HG03354 (cell line): Measurements from ENCODE around the gene WDR86.

ENCODE experiments used
- ATAC-seq: cut with Tn5 transposase; IDR thresholded peaks from one replicate; pipeline ENCODE4 v1.9.1; 2021; ENCODE audit warnings: mild to moderate bottlenecking; ENCODE audit not compliant: unreplicated experiment, poor library complexity, severe bottlenecking

Gene WDR86

DNA sequence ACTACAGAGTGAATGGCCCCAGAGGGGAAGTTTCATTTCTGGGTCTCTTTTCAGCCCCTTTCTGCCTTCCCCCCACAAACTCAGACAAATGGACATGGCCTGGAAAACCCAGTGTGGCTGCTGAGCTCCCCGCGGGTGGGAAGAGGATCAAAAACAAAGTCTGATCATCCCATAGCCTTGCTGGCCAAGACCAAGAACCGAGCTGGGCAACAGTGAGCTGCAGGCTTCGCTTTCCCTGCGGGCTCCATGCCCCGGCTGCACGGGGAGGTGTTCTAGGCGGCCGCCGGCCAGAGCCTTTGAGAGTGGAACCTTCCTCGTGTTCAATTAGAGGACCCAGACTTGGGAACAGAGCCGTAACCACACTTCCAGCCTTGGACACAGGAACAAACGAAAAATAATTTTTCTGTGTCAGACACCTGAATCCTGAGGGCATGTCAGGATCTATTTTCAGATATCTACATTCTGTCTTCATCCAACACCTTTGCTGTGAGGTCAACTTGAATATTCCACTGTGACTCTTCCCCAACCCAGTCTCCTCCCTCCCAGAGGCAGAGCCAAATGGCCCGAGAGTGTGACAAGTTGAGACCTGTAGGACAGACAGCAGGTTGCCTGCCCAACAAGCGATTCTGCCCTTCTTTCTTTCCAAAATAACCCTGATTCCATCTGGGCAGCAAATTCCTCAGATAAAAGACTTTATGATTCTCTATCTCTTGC, 26.0 kb downstream of the WDR86 start:
- no peak for ATAC-seq

DNA sequence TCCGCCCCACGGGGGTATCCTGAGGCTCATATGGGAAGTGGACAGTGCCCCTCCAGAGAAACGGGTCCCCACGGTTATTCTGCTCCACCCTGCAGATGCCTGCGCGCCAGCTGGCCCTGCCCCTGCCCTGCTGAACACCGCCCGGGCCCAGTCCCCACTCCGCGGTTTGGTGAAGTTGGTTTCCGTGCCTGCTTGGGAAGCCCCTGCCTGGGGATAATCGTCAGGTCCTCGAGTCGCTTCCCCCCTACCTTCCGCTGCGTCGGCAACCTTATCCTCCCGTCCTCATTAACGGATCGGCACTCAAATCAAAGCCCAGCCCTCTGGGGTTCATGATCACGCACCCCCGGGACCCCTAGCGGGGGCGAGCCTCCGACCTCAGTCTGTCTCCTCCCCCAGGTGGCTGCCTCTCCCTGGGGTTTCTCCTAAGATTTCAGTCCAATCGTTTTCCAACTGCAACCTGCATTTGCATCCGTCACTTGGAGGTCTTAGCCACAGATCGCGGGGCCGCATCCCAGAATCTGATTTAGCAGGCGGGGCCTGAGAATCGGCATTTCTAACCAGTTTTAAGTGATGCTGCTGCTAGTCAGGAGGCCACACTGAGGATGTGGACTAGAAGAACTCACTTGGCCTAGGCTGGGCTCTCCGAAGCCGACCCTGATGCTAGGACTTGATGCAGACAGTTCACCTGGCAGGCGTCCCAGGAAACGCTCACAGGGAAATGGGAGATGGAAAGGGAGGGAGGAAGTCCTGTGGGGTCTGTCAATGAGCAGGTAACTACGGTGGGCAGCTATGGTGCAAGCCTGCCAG, 27.6 kb downstream of the WDR86 start:
- ATAC-seq: no peak

DNA sequence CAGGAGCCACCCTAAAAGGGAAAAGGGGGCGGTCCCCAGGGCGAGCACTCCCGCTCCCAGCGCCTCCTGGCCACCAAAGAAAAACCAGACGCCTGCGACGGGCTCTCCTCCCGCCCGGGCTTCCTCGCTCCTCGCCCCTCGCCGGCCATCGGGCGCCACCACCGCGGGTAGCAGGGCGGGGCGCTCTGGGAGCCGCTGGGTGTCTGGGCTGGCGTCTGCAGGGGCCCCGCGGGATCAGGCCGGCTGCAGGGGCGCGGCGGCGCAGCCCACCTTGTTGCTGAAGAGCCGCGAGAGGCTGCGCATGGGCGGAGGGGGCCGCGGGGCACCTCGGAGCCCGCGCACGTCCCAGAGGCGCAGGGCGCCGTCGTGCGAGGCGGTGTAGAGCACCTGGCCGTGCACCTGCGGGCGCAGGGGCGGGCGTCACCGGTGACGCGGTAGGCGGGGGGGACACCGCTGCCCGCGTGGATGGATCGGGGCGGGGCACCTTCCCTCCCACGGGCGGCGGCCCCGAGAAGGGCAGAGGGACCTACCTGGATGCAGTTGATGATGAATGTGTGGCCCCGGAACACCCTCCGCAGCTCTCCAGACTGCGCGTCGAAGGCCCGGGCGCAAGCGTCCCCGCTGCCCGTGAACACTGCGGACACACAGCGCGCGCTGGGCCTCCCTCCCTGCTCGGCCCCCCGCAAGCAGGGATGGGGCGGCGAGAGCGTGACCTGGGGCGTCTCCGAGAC, 28.3 kb downstream of the WDR86 start:
- no peak for ATAC-seq

DNA sequence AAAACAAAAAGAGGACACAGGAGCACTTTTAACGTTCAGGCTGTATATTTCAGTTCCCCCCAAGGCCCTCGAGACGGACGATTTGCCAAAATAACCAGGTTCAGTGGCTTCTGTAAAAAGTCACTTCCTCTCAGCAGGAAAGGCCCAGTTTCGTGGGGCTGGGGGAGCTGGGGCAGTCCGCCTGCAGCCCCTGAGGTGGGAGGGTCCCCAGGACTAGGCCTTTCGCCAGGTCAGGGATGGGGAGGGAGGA, 28.8 kb downstream of the WDR86 start:
- ATAC-seq: no peak

DNA sequence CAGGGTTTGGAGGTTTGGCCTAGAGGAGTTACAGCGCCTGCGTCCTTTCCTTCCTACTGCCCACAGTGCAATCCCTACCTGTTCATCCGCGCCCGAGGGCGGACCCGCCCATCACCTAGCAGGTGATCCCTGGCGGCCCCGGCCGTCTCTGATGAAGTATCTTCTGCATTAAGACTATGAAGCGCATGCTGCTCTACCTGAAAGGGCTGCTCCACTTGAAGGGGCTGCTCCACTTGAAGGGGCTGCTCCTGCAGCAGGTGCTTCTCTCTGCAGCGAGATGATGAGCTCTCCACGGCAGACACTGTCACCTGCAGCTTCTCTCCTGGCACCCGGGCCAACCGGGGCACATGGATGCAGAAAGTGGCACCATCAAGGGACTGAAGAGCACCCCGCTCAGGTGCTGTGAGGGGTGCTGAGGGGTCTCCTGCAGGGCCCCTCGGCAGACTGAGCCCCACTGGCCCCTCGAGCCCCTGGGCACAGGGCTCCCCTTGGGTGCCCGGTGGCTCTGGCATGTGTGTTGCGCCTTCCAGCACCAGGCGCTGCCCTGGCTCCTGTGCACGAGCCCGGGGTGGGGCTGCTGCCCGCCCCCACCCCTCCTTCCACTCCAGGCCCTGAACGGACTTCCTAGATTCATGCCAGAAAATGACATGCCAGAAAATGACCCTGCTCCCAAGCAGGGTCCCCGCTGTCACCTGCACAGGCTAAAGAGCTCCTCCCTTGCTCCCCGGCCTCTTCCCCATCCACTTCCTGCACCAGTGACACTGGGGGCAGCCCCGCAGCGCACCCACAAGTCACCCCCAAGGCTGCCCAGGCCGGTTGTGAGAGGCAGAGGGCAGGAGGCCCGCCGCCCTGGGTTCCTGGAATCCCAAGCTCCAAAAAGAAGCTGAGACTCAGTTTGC, 29.4 kb downstream of the WDR86 start:
- ATAC-seq: no peak

DNA sequence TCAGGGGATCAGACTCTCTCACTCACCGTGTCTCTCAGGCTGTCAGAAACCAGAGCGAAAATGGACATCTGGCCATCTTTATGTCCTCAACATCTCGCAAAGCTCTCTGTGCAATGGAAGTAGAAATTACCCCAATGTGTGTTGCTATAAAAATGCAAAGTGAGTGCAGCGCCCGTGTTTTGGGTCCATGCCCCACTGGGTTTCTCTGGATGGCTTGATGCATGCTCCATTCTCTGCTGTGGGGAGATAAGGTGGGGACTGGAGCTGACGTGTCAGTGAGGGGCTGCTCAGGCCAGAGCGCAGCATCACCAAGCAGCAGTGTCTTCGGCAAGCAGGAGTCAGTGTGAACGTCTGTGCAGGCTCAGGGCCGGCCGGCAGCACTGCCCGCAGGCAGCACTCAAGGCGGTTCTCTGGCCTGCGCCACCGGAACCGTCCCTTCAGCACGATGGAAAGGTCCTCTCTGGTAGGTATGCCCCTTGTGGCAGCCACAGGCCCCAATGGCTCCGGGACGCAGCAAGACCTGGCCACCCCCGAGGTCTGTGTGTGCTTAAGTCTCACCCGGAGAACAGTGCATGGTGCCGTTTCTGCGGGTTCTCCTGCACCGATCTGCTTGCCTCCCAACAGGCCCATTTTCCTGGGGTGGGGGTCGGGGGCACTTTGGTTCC, 30.2 kb downstream of the WDR86 start:
- ATAC-seq: no peak

DNA sequence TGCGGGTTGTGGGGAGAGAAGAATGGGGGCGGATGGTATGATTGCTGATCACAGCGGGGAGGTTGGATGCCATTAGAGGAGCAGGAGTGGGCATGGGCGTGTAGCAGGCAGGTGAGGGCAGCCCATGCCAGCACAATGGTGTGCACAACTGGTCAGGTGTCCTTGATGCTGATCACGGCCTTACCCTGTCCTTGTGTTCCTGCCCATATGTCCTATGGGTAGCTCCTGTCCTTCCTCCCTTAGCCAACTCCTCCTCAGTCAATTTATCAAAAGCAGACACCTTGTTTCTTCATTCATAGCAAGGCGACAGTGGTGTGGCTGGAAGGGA, 30.7 kb downstream of the WDR86 start:
- ATAC-seq: no peak

DNA sequence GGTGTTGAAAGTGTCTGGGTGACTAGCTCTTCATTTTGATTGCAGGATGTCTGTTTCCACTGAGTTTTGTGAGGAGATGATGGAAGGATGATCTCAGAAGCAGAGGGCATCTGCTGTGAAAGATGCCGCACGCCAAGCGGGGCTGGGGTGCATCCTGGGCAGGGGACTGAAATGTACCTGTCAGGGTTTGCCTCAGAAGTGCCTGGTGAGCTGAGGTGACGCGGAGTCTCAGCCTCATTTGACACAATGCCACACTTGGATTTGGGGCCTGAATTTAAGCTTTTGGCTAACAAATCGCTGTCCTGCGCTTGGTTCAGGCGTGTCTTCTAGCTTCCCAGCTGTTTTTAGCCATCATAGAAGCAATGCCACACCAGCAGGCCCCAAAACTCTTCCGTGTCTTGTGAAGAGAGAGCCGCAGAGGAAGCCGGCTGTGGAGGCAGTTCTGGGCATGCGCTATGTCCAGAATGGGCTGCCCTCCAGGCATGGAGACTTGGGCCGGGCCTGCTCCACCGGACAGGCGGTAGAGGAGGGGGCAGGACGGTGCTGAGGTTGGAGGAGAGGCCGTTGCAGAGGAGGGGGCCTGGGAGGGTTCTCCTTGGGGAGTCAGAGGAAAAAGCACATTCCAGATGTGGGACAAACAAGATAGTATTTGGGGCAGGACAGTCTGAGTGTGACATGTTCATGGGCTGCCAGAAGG, 31.2 kb downstream of the WDR86 start:
- no peak for ATAC-seq

DNA sequence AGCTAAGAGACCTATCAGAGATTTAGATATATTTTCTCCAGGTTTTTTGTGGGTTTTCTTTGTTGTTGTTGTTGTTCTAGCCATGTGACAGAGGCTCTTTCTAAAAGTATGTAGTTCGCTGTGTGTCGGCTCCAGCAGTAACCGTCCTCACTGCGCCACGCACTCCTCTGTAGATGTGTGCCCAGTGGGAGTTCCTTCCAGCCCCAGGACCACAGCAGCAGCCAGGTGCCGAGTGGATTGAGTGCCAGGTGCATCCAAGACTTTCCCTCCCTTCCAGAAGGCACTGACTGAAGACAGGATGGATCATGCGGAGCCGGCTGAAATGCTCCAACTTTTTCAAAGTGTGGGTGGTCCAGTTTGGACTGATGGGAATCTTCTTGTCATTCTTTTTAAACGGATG, 31.8 kb downstream of the WDR86 start:
- ATAC-seq: no peak

DNA sequence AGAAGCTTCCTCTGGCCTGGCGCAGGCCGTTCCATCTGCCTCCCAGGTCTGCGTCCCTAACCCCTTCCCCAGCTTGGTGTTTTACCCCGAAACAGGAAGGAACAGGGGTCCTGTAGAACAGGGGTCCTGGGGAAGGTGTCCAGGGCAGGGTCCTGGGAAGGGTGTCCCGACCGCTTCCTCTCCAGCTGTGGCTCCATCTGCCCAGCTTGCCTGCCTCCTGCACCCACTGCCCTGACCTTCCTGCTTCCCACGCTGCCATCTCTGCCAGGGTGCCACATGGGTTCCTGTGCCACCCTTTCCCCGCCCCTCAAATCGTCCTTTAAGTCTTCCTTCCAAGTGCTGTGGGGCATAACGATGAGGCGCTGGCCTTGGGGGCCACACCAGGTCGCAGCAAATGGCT, 32.4 kb downstream of the WDR86 start:
- ATAC-seq: no peak

DNA sequence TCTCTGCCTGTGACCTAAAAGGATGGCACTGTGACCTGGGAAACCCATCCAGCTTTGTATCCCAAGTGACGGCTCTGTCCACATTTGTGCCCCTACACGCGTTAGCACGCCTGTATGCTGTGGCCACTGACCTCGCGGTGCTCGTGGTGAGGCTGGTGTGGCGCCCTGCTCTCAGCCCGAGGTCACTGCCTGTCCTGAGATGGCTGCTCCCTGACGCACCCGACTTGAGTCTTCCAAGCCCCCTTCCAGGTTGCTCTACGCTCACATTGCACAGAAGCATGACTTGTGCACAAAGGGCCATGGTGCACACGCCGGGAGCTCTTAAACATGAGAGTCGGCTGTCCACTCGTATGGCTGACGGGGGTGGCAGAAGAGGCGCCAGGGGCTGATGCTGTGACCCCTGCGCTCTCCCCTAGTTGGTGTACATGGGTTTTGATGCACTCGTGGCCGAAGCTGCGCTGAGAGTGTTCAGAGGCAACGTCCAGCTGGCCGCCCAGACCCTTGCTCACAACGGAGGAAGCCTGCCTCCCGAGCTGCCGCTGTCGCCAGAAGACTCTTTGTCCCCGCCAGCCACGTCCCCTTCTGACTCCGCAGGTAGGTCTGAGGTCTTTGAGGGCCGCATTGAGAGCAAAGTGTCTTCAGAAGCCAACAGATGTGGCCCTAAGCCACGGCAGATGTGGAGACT, 33.5 kb downstream of the WDR86 start:
- no peak for ATAC-seq

DNA sequence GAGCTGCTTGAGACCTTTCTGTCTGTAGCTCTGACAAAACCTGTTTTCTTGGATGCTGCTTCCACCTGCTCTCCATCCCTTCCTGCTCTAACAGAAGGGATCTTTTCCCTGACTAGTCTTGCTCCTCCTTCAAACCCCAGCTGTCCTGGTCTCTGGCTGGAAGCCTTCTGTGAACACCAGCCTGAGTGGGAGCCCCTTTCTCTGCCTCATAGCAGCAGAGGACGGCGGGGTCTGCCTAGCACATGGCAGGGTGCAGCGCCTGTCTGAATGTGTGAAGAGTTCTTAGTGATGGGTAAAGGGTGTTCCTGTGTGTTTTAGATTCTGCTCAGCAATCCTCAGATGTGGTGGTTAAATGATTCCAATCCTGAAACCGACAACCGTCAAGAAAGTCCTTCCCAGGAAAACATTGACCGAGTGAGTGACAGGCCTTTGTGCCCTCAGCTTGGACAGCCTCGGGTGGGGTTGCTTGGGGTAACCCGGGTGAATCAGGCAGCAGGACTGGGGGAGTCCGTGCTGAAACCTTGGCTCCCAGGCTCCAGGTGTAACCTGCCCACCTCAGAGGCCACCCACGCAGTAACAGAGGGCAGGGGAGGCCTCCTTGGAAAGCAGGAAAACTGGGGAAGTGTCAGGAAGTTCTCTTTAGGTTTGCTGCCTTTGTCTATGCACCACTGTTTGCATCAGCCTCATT, 34.2 kb downstream of the WDR86 start:
- no peak for ATAC-seq

DNA sequence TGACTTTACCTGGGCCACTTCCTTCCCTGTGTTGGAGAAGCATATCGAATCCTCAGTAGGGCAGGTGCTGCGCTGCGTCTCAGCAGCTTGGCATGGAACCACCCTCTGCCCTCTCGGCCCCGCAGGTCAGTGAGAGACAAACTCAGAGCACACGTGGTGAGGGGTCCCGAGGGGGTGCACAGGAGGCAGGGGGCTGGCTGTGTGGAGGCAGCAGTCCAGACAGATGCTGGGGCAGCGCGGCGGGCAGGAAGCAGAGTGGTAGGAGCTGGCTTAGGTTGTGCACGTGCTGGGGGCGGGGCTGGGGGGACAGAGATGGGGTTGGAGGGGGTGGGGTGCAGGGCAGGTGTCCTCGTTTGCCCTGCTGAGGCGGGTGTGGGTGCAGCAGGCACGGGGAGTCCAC, 35.1 kb downstream of the WDR86 start:
- ATAC-seq: no peak

DNA sequence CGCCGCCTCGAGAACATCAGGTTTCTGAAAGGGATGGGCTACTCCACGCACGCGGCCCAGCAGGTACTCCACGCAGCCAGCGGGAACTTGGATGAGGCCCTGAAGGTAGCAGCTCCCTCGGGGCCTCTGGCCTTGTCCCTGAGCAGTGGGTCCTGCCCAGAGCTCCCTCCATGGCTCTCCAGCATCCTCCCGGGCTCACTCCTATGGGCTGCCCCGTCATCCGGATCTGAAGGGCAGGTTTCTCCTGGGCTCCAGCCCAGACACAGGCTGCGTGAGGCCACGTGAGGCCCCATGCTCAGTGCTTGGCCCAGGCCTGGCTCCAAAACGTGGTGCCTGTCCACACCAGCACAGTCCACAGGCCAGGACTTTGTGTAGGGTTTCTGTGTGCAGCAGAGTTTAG, 35.7 kb downstream of the WDR86 start:
- ATAC-seq: no peak

DNA sequence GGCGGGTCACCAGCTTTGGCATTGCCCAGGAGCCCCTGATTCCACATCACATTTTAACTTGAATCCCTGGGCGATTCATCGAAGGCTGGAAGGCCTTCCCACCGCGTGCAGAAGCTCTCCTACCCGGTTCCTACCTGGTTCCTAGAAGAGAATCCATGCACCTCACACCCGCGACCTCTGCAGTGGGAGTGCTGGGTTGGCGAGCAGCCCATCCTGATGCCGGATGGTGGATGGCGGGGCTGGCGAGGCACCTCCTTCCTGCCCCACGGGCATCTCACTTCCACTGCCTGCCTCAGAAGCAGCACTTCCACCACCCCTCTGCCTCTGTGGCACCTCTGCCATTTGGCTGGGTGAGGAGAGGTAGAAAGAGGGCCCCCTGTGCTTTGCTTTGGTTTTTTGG, 36.2 kb downstream of the WDR86 start:
- ATAC-seq: no peak

DNA sequence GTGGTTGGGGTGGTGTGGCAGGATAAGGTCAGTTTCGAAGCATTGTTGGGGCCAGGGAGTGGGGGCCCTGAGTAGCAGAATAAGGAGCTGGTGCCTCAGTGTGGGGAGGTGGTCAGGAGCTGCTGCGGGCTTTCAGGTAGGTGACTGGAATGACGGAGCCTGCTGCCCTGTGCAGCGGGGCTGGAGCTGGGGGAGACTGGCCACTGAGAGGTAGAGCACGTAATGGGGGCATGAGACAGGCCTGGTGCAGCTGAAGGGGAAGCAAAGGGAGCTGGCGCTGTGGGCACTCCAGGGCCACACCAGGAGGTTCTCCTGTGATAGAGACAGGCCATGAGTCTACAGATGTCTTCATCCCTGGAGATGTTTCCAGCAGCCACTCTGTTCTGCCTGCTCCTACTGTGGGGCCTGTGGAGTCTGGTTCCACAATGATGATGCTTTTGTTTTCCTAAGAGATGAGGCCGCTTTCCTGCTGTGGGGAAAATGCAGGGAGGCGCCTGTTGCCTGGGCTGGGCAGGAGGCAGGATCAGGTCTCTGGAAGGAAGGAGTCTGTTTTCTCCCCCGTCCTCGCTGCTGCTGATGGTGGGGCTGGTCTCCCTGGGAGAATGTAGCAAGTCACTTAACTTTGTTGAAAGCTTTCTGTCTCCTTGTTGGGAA, 37.1 kb downstream of the WDR86 start:
- no peak for ATAC-seq

DNA sequence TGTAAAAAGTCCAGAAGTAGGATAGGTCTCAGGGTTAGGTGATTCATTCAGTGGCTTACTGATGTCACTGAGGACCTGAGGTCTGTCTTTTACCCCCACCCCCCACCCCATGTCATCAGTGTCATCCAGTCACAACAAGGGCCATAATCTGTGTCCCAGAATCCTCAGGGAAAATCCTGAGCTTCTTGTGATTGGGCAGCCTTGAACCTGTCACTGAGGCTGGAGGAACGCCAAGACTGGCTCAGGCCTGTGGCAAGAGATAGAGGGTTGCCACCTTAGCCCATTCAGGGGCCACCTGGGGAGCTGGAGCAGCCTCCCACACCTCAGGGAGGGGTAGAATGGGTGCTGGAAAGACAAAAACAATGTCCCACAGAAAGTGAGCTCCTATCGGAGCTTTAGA, 38.6 kb downstream of the WDR86 start:
- ATAC-seq: no peak

DNA sequence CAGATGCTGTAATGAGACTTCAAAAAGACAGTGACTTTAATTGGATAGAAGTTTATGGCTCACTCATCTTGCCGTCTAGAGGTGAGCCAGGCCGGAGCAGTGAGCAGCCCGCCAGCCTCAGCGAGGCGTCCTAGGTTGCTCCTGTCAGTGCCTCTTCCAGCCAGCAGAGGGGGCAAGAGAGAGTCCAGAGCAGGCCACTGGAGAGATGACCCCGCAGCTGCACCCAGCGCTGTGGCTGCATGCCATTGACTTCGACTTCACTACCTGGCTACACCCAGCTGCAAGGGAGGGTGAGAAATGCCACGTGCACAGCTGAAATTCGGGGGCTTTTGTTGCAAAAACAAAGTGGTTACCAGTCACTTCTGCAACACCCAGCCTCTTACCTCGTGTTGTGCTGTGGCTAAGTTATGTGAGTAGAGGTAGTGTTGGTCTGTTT, 41.7 kb downstream of the WDR86 start:
- ATAC-seq: peak; percentile 98
